Medulla oblongata (tissue), 1 donor: ENCODE data around the gene JAML.

Source experiments
- DNase-seq: peaks from one replicate; pipeline ENCODE4 v3.0.0-alpha.2; 2015; ENCODE audit errors: extremely low spot score

The JAML gene

GRCh38 chr11:118224511-118225188 lies at the start of gene JAML:
TSS of gene JAML (minus strand) at chr11:118225011. CDS start at chr11:118214866, 10,145 bp downstream.
- DNase-seq, result peak; percentile 18

- DNase-seq, result no peak
These were observed 49.4 kb upstream of the JAML start for GRCh38 chr11:118274186-118274585.

GRCh38 chr11:118272001-118272400 lies 47.2 kb upstream of the JAML start:
- no peak for DNase-seq

GRCh38 chr11:118267486-118267885 lies 42.7 kb upstream of the JAML start:
- DNase-seq, result no peak

GRCh38 chr11:118265954-118266353 lies 41.1 kb upstream of the JAML start:
- no peak for DNase-seq

- DNase-seq, result no peak
These were observed 40.0 kb upstream of the JAML start for GRCh38 chr11:118264569-118265465.

- no peak for DNase-seq
These were observed 39.1 kb upstream of the JAML start, which contains the start of gene MPZL2 for GRCh38 chr11:118263695-118264568. TSS of gene MPZL2 (minus strand) at chr11:118264297. CDS start at chr11:118264153, 144 bp downstream.

- DNase-seq, result no peak
These were observed 38.3 kb upstream of the JAML start for GRCh38 chr11:118263112-118263511.

- no peak for DNase-seq
These were observed 35.5 kb upstream of the JAML start for GRCh38 chr11:118260353-118260752.

- DNase-seq, result no peak
These were observed 34.3 kb upstream of the JAML start for GRCh38 chr11:118259138-118259537.

GRCh38 chr11:118258410-118258809 lies 33.6 kb upstream of the JAML start:
- no peak for DNase-seq

- no peak for DNase-seq
These were observed 27.9 kb upstream of the JAML start for GRCh38 chr11:118252688-118253087.

GRCh38 chr11:118251858-118252652 lies 27.2 kb upstream of the JAML start, which contains the start of gene MPZL3:
TSS of gene MPZL3 (minus strand) at chr11:118252365. CDS start at chr11:118252294, 71 bp downstream.
- DNase-seq, result peak; percentile 76

GRCh38 chr11:118247041-118247440 lies 22.2 kb upstream of the JAML start:
- DNase-seq, result no peak

GRCh38 chr11:118245936-118246562 lies 21.2 kb upstream of the JAML start:
- DNase-seq, result no peak

- DNase-seq, result no peak
These were observed 19.4 kb upstream of the JAML start for GRCh38 chr11:118243993-118244762.

- DNase-seq, result no peak
These were observed 18.4 kb upstream of the JAML start for GRCh38 chr11:118243161-118243560.

- no peak for DNase-seq
These were observed 16.9 kb upstream of the JAML start for GRCh38 chr11:118241764-118242098.

- DNase-seq, result no peak
These were observed 16.4 kb upstream of the JAML start for GRCh38 chr11:118240999-118241763.
